DND-41 (cell line): ENCODE data around the gene DLAT.
"Not testable (repeated sequence)": the region's sequence is repeated elsewhere in the genome, so short reads cannot be mapped to it uniquely, and the experiment has no call there.

Source experiments
- ATAC-seq: fragments of 200-7000 bp; cut with Tn5 transposase; 3 replicates; pipeline ENCODE4 v1.9.1; 2021; ENCODE audit warnings: low read depth; ENCODE audit not compliant: insufficient read depth
- DNase-seq: peaks from one replicate; pipeline ENCODE4 v3.0.0-alpha.2; 2020
- H2AFZ ChIP-seq: 2 replicates; pipeline ENCODE4 v1.6.0; 2012; ENCODE audit warnings: low read depth, low read length
- H3K27ac ChIP-seq: 2 replicates; pipeline ENCODE4 v1.5.1; 2012; ENCODE audit warnings: low read length, inconsistent platforms
- H3K27me3 ChIP-seq: fragments of 200-600 bp; sonication (generic); 2 replicates; pipeline ENCODE4 v1.6.0; 2012; ENCODE audit warnings: low read length, mild to moderate bottlenecking, inconsistent platforms; ENCODE audit not compliant: insufficient read depth, poor library complexity
- H3K36me3 ChIP-seq: 2 replicates; pipeline ENCODE4 v1.5.1; 2012; ENCODE audit warnings: low read length, inconsistent platforms; ENCODE audit not compliant: insufficient read depth
- H3K4me1 ChIP-seq: 2 replicates; pipeline ENCODE4 v1.5.1; 2012; ENCODE audit warnings: mild to moderate bottlenecking, low read length; ENCODE audit not compliant: insufficient read depth
- H3K4me2 ChIP-seq: 2 replicates; pipeline ENCODE4 v1.6.0; 2012; ENCODE audit warnings: mild to moderate bottlenecking, moderate library complexity, low read length, inconsistent platforms; ENCODE audit not compliant: insufficient read depth
- H3K4me3 ChIP-seq, 2 experiments: fragments of 200-600 bp in 1 of 2; shearing (Covaris generic) in 1 of 2; 2 replicates each; pipeline ENCODE4 v1.5.1; 2012 to 2016; ENCODE audit warnings: inconsistent platforms in 2 of 2, low read length in 2 of 2, mild to moderate bottlenecking in 2 of 2, low read depth in 1 of 2, moderate library complexity in 1 of 2
- H3K79me2 ChIP-seq: 2 replicates; pipeline ENCODE4 v1.6.0; 2012; ENCODE audit warnings: low read length, inconsistent platforms; ENCODE audit not compliant: insufficient read depth
- H3K9ac ChIP-seq: 2 replicates; pipeline ENCODE4 v1.6.0; 2012; ENCODE audit warnings: low read depth, mild to moderate bottlenecking, inconsistent platforms, low read length, moderate library complexity
- H3K9me3 ChIP-seq: 2 replicates; pipeline ENCODE4 v1.5.1; 2012; ENCODE audit warnings: low read length, moderate library complexity, mild to moderate bottlenecking, inconsistent platforms; ENCODE audit not compliant: insufficient read depth, severe bottlenecking
- H4K20me1 ChIP-seq: 2 replicates; pipeline ENCODE4 v1.6.0; 2012; ENCODE audit warnings: low read length; ENCODE audit not compliant: insufficient read depth
- CTCF ChIP-seq: IDR thresholded peaks from 2 replicates; pipeline ENCODE4 v1.5.1; 2012; ENCODE audit warnings: borderline replicate concordance, low read length, moderate library complexity, mild to moderate bottlenecking; ENCODE audit not compliant: poor library complexity, severe bottlenecking; ENCODE audit errors: extremely low read depth
- EZH2 ChIP-seq: IDR thresholded peaks from 3 replicates; pipeline ENCODE4 v1.6.1; 2012; ENCODE audit warnings: borderline replicate concordance, low read depth, mild to moderate bottlenecking, moderate library complexity, low read length, inconsistent platforms; ENCODE audit not compliant: severe bottlenecking

The DLAT gene

GRCh38 chr11:111992206-111992855, 32.9 kb upstream of the DLAT start:
- ATAC-seq, result no peak
- H3K4me1 ChIP-seq, result no peaks in the 10 kb centered on the region

DNA sequence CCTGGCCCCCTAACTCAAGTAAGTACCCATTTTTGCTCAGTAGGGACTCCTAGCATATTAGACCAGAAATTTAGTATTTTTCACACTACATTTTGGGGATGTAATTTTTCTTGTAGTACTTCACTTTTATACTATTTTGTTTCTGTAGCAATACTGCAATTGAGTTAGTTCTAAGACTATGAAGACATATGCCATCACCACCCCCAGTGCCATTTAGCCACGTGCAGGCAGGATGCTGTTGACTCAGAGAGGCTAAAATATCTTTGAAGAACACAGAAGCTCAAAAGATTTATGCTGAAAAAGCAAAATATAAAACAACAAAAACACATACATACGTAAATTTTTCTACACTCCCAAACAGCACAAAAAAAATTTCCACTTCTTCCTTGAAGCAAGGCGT, 29.1 kb upstream of the DLAT start:
- H3K36me3 ChIP-seq, result no peaks in the 10 kb centered on the region; the same call in 1 of the 2 replicates
- no peak overlapping the region for H3K4me3 ChIP-seq
- no peak overlapping the region for H2AFZ ChIP-seq
- no peaks in the 10 kb centered on the region for H3K4me1 ChIP-seq
- H3K4me2 ChIP-seq, result no peak overlapping the region
- TF ChIP-seq EZH2, result no peak
- no peak for TF ChIP-seq CTCF
- H4K20me1 ChIP-seq, result no peaks in the 10 kb centered on the region
- H3K79me2 ChIP-seq, result no peaks in the 10 kb centered on the region
- DNase-seq, result no peak
- ATAC-seq, result no peak
- no peak overlapping the region for H3K9ac ChIP-seq
- no peak overlapping the region for H3K27ac ChIP-seq
- H3K27me3 ChIP-seq, result no peaks in the 10 kb centered on the region
- H3K9me3 ChIP-seq, result no peaks in the 10 kb centered on the region

More at GRCh38 chr11:111992206-111992855, 32.9 kb upstream of the DLAT start:
- no peak for TF ChIP-seq EZH2
- TF ChIP-seq CTCF, result no peak
- Histone ChIP-seq H3K27ac (no peak overlapping the region), H3K9me3 (no peaks in the 10 kb centered on the region), H3K27me3 (no peaks in the 10 kb centered on the region), H2AFZ (no peak overlapping the region), H3K4me2 (no peak overlapping the region), H3K79me2 (no peaks in the 10 kb centered on the region), H3K36me3 (no peaks in the 10 kb centered on the region; the same call in 1 of the 2 replicates), H3K4me3 (no peak overlapping the region), H4K20me1 (no peaks in the 10 kb centered on the region), H3K9ac (no peak overlapping the region)
- DNase-seq, result no peak

DNA sequence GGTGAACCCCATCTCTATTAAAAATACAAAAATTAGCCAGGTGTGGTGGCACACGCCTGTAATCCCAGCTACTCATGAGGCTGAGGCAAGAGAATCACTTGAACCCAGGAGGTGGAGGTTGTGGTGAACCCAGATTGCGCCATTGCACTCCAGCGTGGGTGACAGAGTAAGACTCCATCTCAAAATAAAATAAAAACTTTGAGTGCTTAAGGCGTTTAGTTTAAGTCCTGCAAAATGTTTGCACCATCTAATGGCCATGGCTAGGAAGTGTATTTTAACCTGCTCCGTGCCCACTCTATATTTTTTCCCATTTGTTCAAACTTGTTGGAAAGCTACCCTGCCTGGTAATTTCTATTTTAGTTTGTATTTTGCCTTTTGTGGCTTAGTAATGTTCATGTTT, 28.5 kb upstream of the DLAT start:
- H3K79me2 ChIP-seq, H3K9me3 ChIP-seq, H3K4me2 ChIP-seq, H3K27me3 ChIP-seq, H4K20me1 ChIP-seq, H3K9ac ChIP-seq, H3K4me1 ChIP-seq, DNase-seq, H3K4me3 ChIP-seq, H3K27ac ChIP-seq, H2AFZ ChIP-seq, H3K36me3 ChIP-seq, ATAC-seq: not testable (repeated sequence)
- peak; percentile 32 for TF ChIP-seq CTCF

- H3K79me2 ChIP-seq, result no peaks in the 10 kb centered on the region
- DNase-seq (no peak), ATAC-seq (no peak)
- H3K36me3 ChIP-seq, result no peaks in the 10 kb centered on the region; the same call in 1 of the 2 replicates
- TF ChIP-seq CTCF, result no peak
- no peak for TF ChIP-seq EZH2
- H3K9me3 ChIP-seq, result no peaks in the 10 kb centered on the region
- H3K4me3 ChIP-seq, result no peak overlapping the region
- no peaks in the 10 kb centered on the region for H4K20me1 ChIP-seq
- H2AFZ ChIP-seq, result no peak overlapping the region
- H3K9ac ChIP-seq, result no peak overlapping the region
- no peaks in the 10 kb centered on the region for H3K27me3 ChIP-seq
- no peaks in the 10 kb centered on the region for H3K4me1 ChIP-seq
- H3K4me2 ChIP-seq, result no peak overlapping the region
- H3K27ac ChIP-seq, result no peak overlapping the region
These were observed 26.1 kb upstream of the DLAT start for GRCh38 chr11:111999111-111999510.
